H1 (cell line): Measurements from ENCODE around the gene EEF1G. TPM values are rescaled to one million over a fixed set of nuclear protein-coding genes. Genes with fewer than 3 reads are reported as not detected.

ENCODE experiments used
- CTCF ChIA-PET: fragments of 300-600 bp; sonication (Branson Sonifier 250); formaldehyde crosslinking; loops from one replicate; lab custom pipeline; 2021; ENCODE audit not compliant: partially characterized antibody; lab: Charles Lee
- POLR2A ChIA-PET: fragments of 300-600 bp; sonication (Branson Sonifier 250); formaldehyde crosslinking; loops from one replicate; lab custom pipeline; 2021; ENCODE audit warnings: inconsistent platforms; ENCODE audit not compliant: partially characterized antibody; lab: Charles Lee
- DNase-seq, 2 experiments: peaks; one replicate each; pipeline versions ENCODE4 v3.0.0 to v3.0.0-alpha.2; 2010 to 2022; ENCODE audit warnings: low spot score in 2 of 2, low read depth in 1 of 2, mixed read lengths in 1 of 2
- FAIRE-seq: peaks from 2 replicates; lab custom pipeline; 2011; peaks lifted over from hg19 to GRCh38; lab: Jason Lieb, UNC
- H2AFZ ChIP-seq: 2 replicates; pipeline ENCODE4 v1.8.1; 2012; ENCODE audit warnings: low read length, inconsistent platforms
- H2AK5ac ChIP-seq: 2 replicates; pipeline ENCODE4 v1.6.1; 2013; ENCODE audit warnings: low read depth, low read length
- H2BK120ac ChIP-seq: replicated peaks from 2 replicates; pipeline ENCODE3; 2013; ENCODE audit warnings: low read depth, low read length, inconsistent platforms
- H2BK12ac ChIP-seq: 2 replicates; pipeline ENCODE4 v1.6.1; 2013; ENCODE audit warnings: low read depth, low read length
- H2BK15ac ChIP-seq: 2 replicates; pipeline ENCODE4 v1.6.1; 2013; ENCODE audit warnings: low read length
- H2BK20ac ChIP-seq: 2 replicates; pipeline ENCODE4 v1.6.1; 2013; ENCODE audit warnings: low read length
- H2BK5ac ChIP-seq: 2 replicates; pipeline ENCODE4 v1.6.1; 2013; ENCODE audit warnings: low read depth, low read length
- H3K14ac ChIP-seq: 2 replicates; pipeline ENCODE4 v1.6.1; 2013; ENCODE audit warnings: inconsistent platforms; ENCODE audit not compliant: insufficient read length
- H3K18ac ChIP-seq: 2 replicates; pipeline ENCODE4 v1.6.1; 2013; ENCODE audit warnings: low read length; ENCODE audit errors: extremely low read depth
- H3K23ac ChIP-seq: 2 replicates; pipeline ENCODE4 v1.6.1; 2013; ENCODE audit warnings: inconsistent platforms; ENCODE audit not compliant: insufficient read length
- H3K23me2 ChIP-seq: 2 replicates; pipeline ENCODE4 v1.6.1; 2013; ENCODE audit warnings: low read depth, low read length
- H3K27ac ChIP-seq: 2 replicates; pipeline ENCODE4 v1.6.1; 2011; ENCODE audit warnings: low read depth, low read length, inconsistent platforms
- H3K27me3 ChIP-seq, 4 experiments: replicated peaks in 1 of 4; 1 replicate in 1 of 4; 2 replicates in 3 of 4; pipeline versions ENCODE4 v1.6.1 to v1.8.1; 2011 to 2013; ENCODE audit warnings: low read length in 3 of 4, mild to moderate bottlenecking in 3 of 4, inconsistent platforms in 2 of 4, mixed read lengths in 2 of 4, moderate library complexity in 1 of 4; ENCODE audit not compliant: control insufficient read depth in 3 of 4, insufficient read depth in 3 of 4; ENCODE audit errors: extremely low read depth in 1 of 4
- H3K36me3 ChIP-seq, 4 experiments: 2 replicates each; pipeline versions ENCODE4 v1.6.1 to v1.8.1; 2011 to 2013; ENCODE audit warnings: mild to moderate bottlenecking in 4 of 4, low read length in 3 of 4, moderate library complexity in 2 of 4, control low read depth in 1 of 4, inconsistent platforms in 1 of 4; ENCODE audit not compliant: insufficient read depth in 4 of 4, control insufficient read depth in 2 of 4
- H3K4ac ChIP-seq: replicated peaks from 2 replicates; pipeline ENCODE3; 2013; ENCODE audit warnings: low read length, low read depth, mixed read lengths, inconsistent platforms; ENCODE audit not compliant: insufficient read length
- H3K4me1 ChIP-seq, 4 experiments: replicated peaks in 1 of 4; 1 replicate in 1 of 4; 2 replicates in 3 of 4; pipeline versions ENCODE4 v1.6.1 to v1.8.1; 2011 to 2013; ENCODE audit warnings: low read length in 3 of 4, inconsistent platforms in 2 of 4, mixed read lengths in 1 of 4; ENCODE audit not compliant: insufficient read depth in 4 of 4, control insufficient read depth in 3 of 4
- H3K4me2 ChIP-seq, 2 experiments: 2 replicates each; pipeline versions ENCODE4 v1.6.1 to v1.8.1; 2011 to 2013; ENCODE audit warnings: low read depth in 2 of 2, low read length in 2 of 2, control low read depth in 1 of 2, inconsistent platforms in 1 of 2, mild to moderate bottlenecking in 1 of 2; ENCODE audit not compliant: insufficient read depth in 1 of 2
- H3K4me3 ChIP-seq, 4 experiments: fragments of 200-600, 300-600 bp in 1 of 4; sonication (generic), shearing (Covaris generic), sonication (Bioruptor Twin) in 1 of 4; 2 replicates each; pipeline versions ENCODE4 v1.5.1 to v1.8.1; 2011 to 2016; ENCODE audit warnings: low read length in 4 of 4, low read depth in 3 of 4, control low read depth in 2 of 4, inconsistent platforms in 2 of 4, mild to moderate bottlenecking in 2 of 4, mixed read lengths in 1 of 4, moderate library complexity in 1 of 4; ENCODE audit not compliant: insufficient read depth in 2 of 4; ENCODE audit errors: extremely low read depth in 1 of 4
- H3K56ac ChIP-seq: replicated peaks from 2 replicates; pipeline ENCODE3; 2013; ENCODE audit warnings: low read depth, mild to moderate bottlenecking, mixed read lengths, low read length, inconsistent platforms; ENCODE audit not compliant: insufficient read length
- H3K79me1 ChIP-seq: 2 replicates; pipeline ENCODE4 v1.6.1; 2013; ENCODE audit warnings: low read depth, low read length, control low read depth
- H3K79me2 ChIP-seq, 2 experiments: 2 replicates each; pipeline versions ENCODE4 v1.6.1 to v1.8.1; 2012 to 2013; ENCODE audit warnings: low read length in 2 of 2, mild to moderate bottlenecking in 2 of 2, inconsistent platforms in 1 of 2; ENCODE audit not compliant: insufficient read depth in 2 of 2, control insufficient read depth in 1 of 2
- H3K9ac ChIP-seq, 4 experiments: replicated peaks in 1 of 4; 1 replicate in 1 of 4; 2 replicates in 3 of 4; pipeline versions ENCODE4 v1.6.1 to v1.8.1; 2011 to 2013; ENCODE audit warnings: low read depth in 3 of 4, low read length in 3 of 4, control low read depth in 2 of 4, mild to moderate bottlenecking in 2 of 4, moderate library complexity in 2 of 4, inconsistent platforms in 1 of 4; ENCODE audit errors: extremely low read depth in 1 of 4
- H3K9me3 ChIP-seq, 2 experiments: 2 replicates each; pipeline versions ENCODE4 v1.6.1 to v1.8.1; 2012 to 2013; ENCODE audit warnings: mild to moderate bottlenecking in 2 of 2, moderate library complexity in 2 of 2, control low read depth in 1 of 2, inconsistent platforms in 1 of 2, low read depth in 1 of 2, low read length in 1 of 2, mixed read lengths in 1 of 2; ENCODE audit not compliant: insufficient read depth in 2 of 2
- H4K20me1 ChIP-seq, 2 experiments: replicated peaks in 1 of 2; 2 replicates each; pipeline versions ENCODE3 to v1.8.1; 2011 to 2013; ENCODE audit warnings: inconsistent platforms in 2 of 2, low read length in 2 of 2, mild to moderate bottlenecking in 1 of 2; ENCODE audit not compliant: insufficient read depth in 2 of 2, control insufficient read depth in 1 of 2
- H4K5ac ChIP-seq: 2 replicates; pipeline ENCODE4 v1.6.1; 2013; ENCODE audit warnings: low read length, low read depth, mixed read lengths, inconsistent platforms; ENCODE audit not compliant: insufficient read length
- H4K8ac ChIP-seq: 2 replicates; pipeline ENCODE4 v1.8.0; 2013; ENCODE audit warnings: mild to moderate bottlenecking, moderate library complexity, low read length, inconsistent platforms; ENCODE audit not compliant: insufficient read depth; ENCODE audit errors: extremely low read depth
- H4K91ac ChIP-seq: replicated peaks from 2 replicates; pipeline ENCODE3; 2013; ENCODE audit warnings: low read length, mixed read lengths, inconsistent platforms; ENCODE audit not compliant: insufficient read length
- ASH2L ChIP-seq: fragments of 200-600, 300-600 bp; sonication (generic); IDR thresholded peaks from one replicate; pipeline ENCODE4 v1.7.1; 2017; ENCODE audit warnings: low read length
- CEBPB ChIP-seq: IDR thresholded peaks from 2 replicates; pipeline ENCODE4 v1.6.1; 2012; ENCODE audit warnings: low read depth, low read length
- EP300 ChIP-seq, 2 experiments: IDR thresholded peaks; 1 replicate in 1 of 2; 2 replicates in 1 of 2; pipeline ENCODE4 v1.6.1; 2011 to 2012; ENCODE audit warnings: low read depth in 2 of 2, low read length in 2 of 2, mild to moderate bottlenecking in 2 of 2, borderline replicate concordance in 1 of 2, inconsistent platforms in 1 of 2, moderate library complexity in 1 of 2
- SP1 ChIP-seq: IDR thresholded peaks from 2 replicates; pipeline ENCODE4 v1.6.1; 2011; ENCODE audit warnings: low read depth, low read length
- SP4 ChIP-seq: IDR thresholded peaks from 2 replicates; pipeline ENCODE4 v1.6.1; 2012; ENCODE audit warnings: low read length, inconsistent platforms
- SRF ChIP-seq: IDR thresholded peaks from 2 replicates; pipeline ENCODE4 v1.6.1; 2011; ENCODE audit warnings: mild to moderate bottlenecking, low read depth, low read length, moderate library complexity
- TAF7 ChIP-seq: optimal IDR thresholded peaks from 2 replicates; pipeline ENCODE3; 2011; ENCODE audit warnings: low read depth, mild to moderate bottlenecking, inconsistent platforms, low read length, moderate library complexity, borderline replicate concordance
- USF2 ChIP-seq: IDR thresholded peaks from 2 replicates; pipeline ENCODE4 v1.6.1; 2011; ENCODE audit warnings: low read length, improper control_type of control experiment
- WGBS, 2 experiments: shearing (Covaris generic) in 1 of 2; methylation state at CpG; one replicate each; pipeline versions ENCODE4 v1.1.6 to v1.1.7; 2013 to 2015; ENCODE audit warnings: low lambda C conversion rate in 2 of 2, mixed read lengths in 2 of 2, inconsistent platforms in 1 of 2, low coverage in 1 of 2, missing lambda C conversion rate in 1 of 2; ENCODE audit not compliant: insufficient replicate concordance in 2 of 2, insufficient coverage in 1 of 2, insufficient read length in 1 of 2; ENCODE audit errors: extremely low coverage in 1 of 2, missing lambda C conversion rate in 1 of 2; 5-methylcytosine and 5-hydroxymethylcytosine counted together
- polyA plus RNA-seq, 7 experiments: library from polyadenylated mRNA; depleted of rRNA in 3 of 7; stranded (reverse) in 5 of 7; unstranded in 2 of 7; fragments of >200 nt in 5 of 7; fragments of 200-250 nt in 2 of 7; gene quantifications; 1 replicate in 5 of 7; 2 replicates in 1 of 7; 4 replicates in 1 of 7; pipeline versions ENCODE4 v1.2.1 to v1.2.3, GENCODE V29; 2011 to 2013; ENCODE audit warnings: missing spikeins in 2 of 7, mixed read lengths in 2 of 7
- total RNA-seq: library from RNA; stranded (reverse); fragmentation: NEBNext Ultra II Directional; extraction: Animal tissue kit (Norgen Biotek cat#: 25700); gene quantifications from 2 replicates; pipeline ENCODE4 v1.2.1, GENCODE V29; 2021

The EEF1G gene
- total and polyA plus RNA-seq, 2 of the 8 experiments (the other 6 are each of a cell fraction or from before 2014, with no cell fraction given) = 1,627 to 1,996 TPM

DNA sequence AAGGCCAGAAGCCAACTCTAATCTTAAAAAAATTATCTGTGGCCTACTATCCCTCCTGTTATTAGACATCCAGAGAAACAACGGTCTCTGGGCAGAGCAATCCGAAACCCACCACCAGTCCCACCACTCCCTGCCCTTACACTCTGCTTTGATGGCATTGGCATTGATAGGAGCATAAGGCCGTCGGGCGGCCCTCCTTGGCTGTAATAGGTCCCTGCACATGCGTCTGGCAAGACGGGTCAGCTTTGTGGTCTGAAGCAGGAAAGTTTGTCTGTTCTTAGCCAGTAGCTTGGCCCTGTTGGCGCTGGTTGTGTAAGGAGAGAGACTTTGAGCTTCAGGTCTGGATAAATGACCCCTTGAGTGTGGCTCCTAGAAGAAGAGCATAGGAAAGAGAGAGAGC, 21.4 kb upstream of the EEF1G start:
- Histone ChIP-seq H4K8ac (no peak overlapping the region), H3K9ac (no peak overlapping the region), H3K23ac (no peak overlapping the region), H2AFZ (no peak overlapping the region), H3K79me1 (no peaks in the 10 kb centered on the region), H3K27ac (no peak overlapping the region), H2BK20ac (no peak overlapping the region), H3K4me2 (no peak overlapping the region), H2BK15ac (no peak overlapping the region), H3K4me3 (no peak overlapping the region), H4K91ac (no peak overlapping the region), H3K4ac (no peak overlapping the region), H3K14ac (no peak overlapping the region), H2AK5ac (no peak overlapping the region), H3K4me1 (peaks cover 4 to 10% (median 8%) of the 10 kb centered on the region in 4 experiments; a peak in 6 of 7 replicates), H3K27me3 (no peaks in the 10 kb centered on the region), H2BK12ac (no peak overlapping the region), H3K9me3 (no peaks in the 10 kb centered on the region), H3K36me3 (peaks cover 36 to 49% (median 39%) of the 10 kb centered on the region in 4 experiments), H3K18ac (no peak overlapping the region), H3K56ac (no peak overlapping the region), H3K23me2 (peaks cover 6% of the 10 kb centered on the region), H4K20me1 (peaks cover 4 to 8% of the 10 kb centered on the region in 2 experiments), H2BK120ac (no peak overlapping the region), H4K5ac (no peak overlapping the region), H2BK5ac (no peak overlapping the region), H3K79me2 (peaks cover 0 to 27% of the 10 kb centered on the region in 2 experiments; a peak in 2 of 4 replicates)
- DNase-seq = no peak
- 95% methylated on average over 8 of the region's 8 CpGs; no CpG with 5 or more reads in 1 of the 2 experiments for WGBS, 2 experiments
- POLR2A ChIA-PET = interaction anchor here (0.6 to 12.3 kb wide), 10 partner anchors 15 to 114 kb away, joined by 3 to 235 read pairs (median 6); partner anchors contain the start of genes B3GAT3, CSKMT, EEF1G and EML3
- no peak for FAIRE-seq
- CTCF ChIA-PET = interaction anchor here (0.6 to 7.2 kb wide), 6 partner anchors 12 to 51 kb away, joined by 3 to 97 read pairs (median 6); partner anchors contain the start of gene B3GAT3
- TF ChIP-seq SP4 (no peak), ASH2L (no peak), CEBPB (no peak), SP1 (no peak), SRF (no peak), EP300 (IDR thresholded peaks at IDR 0.05; ENCODE audit: borderline replicate concordance in 1 of 2, low read depth in 2 of 2, low read length in 2 of 2) (no peak), USF2 (no peak), TAF7 (no peak)
